ENCODE results near the gene KRTAP5-2.

KRTAP5-2 gene

GRCh38 chr11:1566381-1567051, 31.6 kb downstream of the KRTAP5-2 start:
- no peak for DNase-seq

- DNase-seq = no peak
These were observed 32.2 kb downstream of the KRTAP5-2 start for GRCh38 chr11:1565904-1566247.

- no peak for DNase-seq
These were observed 32.8 kb downstream of the KRTAP5-2 start for GRCh38 chr11:1565173-1565903.

- no peak for DNase-seq
These were observed 33.4 kb downstream of the KRTAP5-2 start for GRCh38 chr11:1564535-1565172.

GRCh38 chr11:1563697-1564534, 34.2 kb downstream of the KRTAP5-2 start:
- DNase-seq = no peak

- no peak for DNase-seq
These were observed 34.9 kb downstream of the KRTAP5-2 start for GRCh38 chr11:1563149-1563638.

GRCh38 chr11:1562469-1563148, 35.5 kb downstream of the KRTAP5-2 start:
- no peak for DNase-seq

- no peak for DNase-seq
These were observed 36.1 kb downstream of the KRTAP5-2 start for GRCh38 chr11:1561955-1562354.

- DNase-seq = no peak
These were observed 36.8 kb downstream of the KRTAP5-2 start for GRCh38 chr11:1561266-1561665.

- no peak for DNase-seq
These were observed 37.3 kb downstream of the KRTAP5-2 start for GRCh38 chr11:1560649-1561251.

GRCh38 chr11:1560002-1560648, 38.0 kb downstream of the KRTAP5-2 start:
- DNase-seq = no peak

GRCh38 chr11:1559111-1559951, 38.8 kb downstream of the KRTAP5-2 start:
- no peak for DNase-seq

- DNase-seq = no peak
These were observed 39.4 kb downstream of the KRTAP5-2 start for GRCh38 chr11:1558775-1559110.

GRCh38 chr11:1557904-1558774, 40.0 kb downstream of the KRTAP5-2 start:
- no peak for DNase-seq

- DNase-seq = no peak
These were observed 40.8 kb downstream of the KRTAP5-2 start for GRCh38 chr11:1557051-1557884.

- no peak for DNase-seq
These were observed 41.7 kb downstream of the KRTAP5-2 start for GRCh38 chr11:1556278-1556902.

- no peak for DNase-seq
These were observed 42.4 kb downstream of the KRTAP5-2 start for GRCh38 chr11:1555713-1556153.

Data from activated CD4-positive, CD25-positive, alpha-beta regulatory T cell treated with anti-CD3 and anti-CD28 coated beads, Interleukin-2, amount 50 U/mL, for 72 hours (primary cell).